HCT116 (cell line): ENCODE data around the gene TMEM115. TPM values are rescaled to one million over a fixed set of nuclear protein-coding genes. Genes with fewer than 3 reads are reported as not detected.

Experiments used
- ATAC-seq: fragments of 200-7000 bp; cut with Tn5 transposase; 2 replicates; pipeline ENCODE4 v1.9.1; 2020; ENCODE audit warnings: mild to moderate bottlenecking, moderate library complexity
- BruUV-seq: library from RNA; stranded (reverse); fragments of 400-500 nt; replicated peaks from 2 replicates; lab custom pipeline; 2021; lab: Mats Ljungman, UMichigan
- CTCF ChIA-PET: fragments of 300-600 bp; sonication (Branson Sonifier 250); formaldehyde crosslinking; loops from one replicate; lab custom pipeline; 2021; ENCODE audit warnings: antibody characterized with exemption; lab: Charles Lee
- POLR2A ChIA-PET: fragments of 300-600, 350-600 bp; sonication (Branson Sonifier 250); formaldehyde crosslinking; loops from one replicate; lab custom pipeline; 2021; ENCODE audit warnings: antibody characterized with exemption; lab: Charles Lee
- RAD21 ChIA-PET, 2 experiments: fragments of 300-600 bp; sonication (Branson Sonifier 250); formaldehyde crosslinking; loops; one replicate each; lab custom pipeline; 2023; ENCODE audit warnings: low total read pairs in 2 of 2; ENCODE audit not compliant: uncharacterized antibody in 2 of 2, unreplicated experiment in 2 of 2, low non-redundant PET in 1 of 2; lab: Charles Lee
- DNase-seq: peaks from one replicate; pipeline ENCODE4 v3.0.0-alpha.2; 2010; ENCODE audit warnings: low read depth, low spot score
- H2AFZ ChIP-seq: fragments of 200-600 bp; shearing (Covaris generic), sonication (generic); 2 replicates; pipeline ENCODE4 v1.6.1; 2017; ENCODE audit warnings: low read depth, mixed run types, mixed read lengths, antibody characterized with exemption, low read length; ENCODE audit not compliant: poor library complexity, severe bottlenecking
- H3K27ac ChIP-seq: 2 replicates; pipeline ENCODE4 v1.5.1; 2012; ENCODE audit warnings: low read depth, low read length
- H3K27me3 ChIP-seq: fragments of 200-600 bp; sonication (generic); 2 replicates; pipeline ENCODE4 v1.6.1; 2016; ENCODE audit warnings: mixed run types, low read length, mixed read lengths; ENCODE audit not compliant: insufficient read depth
- H3K36me3 ChIP-seq, 2 experiments: fragments of 200-500 bp in 1 of 2; fragments of 200-600 bp in 1 of 2; sonication (Bioruptor generic) in 1 of 2; sonication (generic) in 1 of 2; 2 replicates each; pipeline versions ENCODE4 v1.5.1 to v1.6.1; 2014 to 2016; ENCODE audit warnings: low read length in 2 of 2, inconsistent platforms in 1 of 2, mixed read lengths in 1 of 2, mixed run types in 1 of 2; ENCODE audit not compliant: insufficient read depth in 2 of 2, control insufficient read depth in 1 of 2
- H3K4me1 ChIP-seq, 2 experiments: fragments of 200-600 bp in 1 of 2; sonication (generic) in 1 of 2; 2 replicates each; pipeline versions ENCODE4 v1.5.1 to v1.6.1; 2012 to 2017; ENCODE audit warnings: low read length in 2 of 2, inconsistent platforms in 1 of 2, mild to moderate bottlenecking in 1 of 2, mixed read lengths in 1 of 2, mixed run types in 1 of 2, moderate library complexity in 1 of 2; ENCODE audit not compliant: insufficient read depth in 2 of 2, control insufficient read depth in 1 of 2
- H3K4me2 ChIP-seq: fragments of 200-600 bp; sonication (generic); 2 replicates; pipeline ENCODE4 v1.6.1; 2017; ENCODE audit warnings: mixed run types, low read length, mixed read lengths
- H3K4me3 ChIP-seq, 2 experiments: fragments of 200-600 bp in 1 of 2; sonication (generic) in 1 of 2; replicated peaks in 1 of 2; 2 replicates each; pipeline ENCODE4 v1.5.1; 2011 to 2016; ENCODE audit warnings: low read length in 2 of 2, control low read depth in 1 of 2, low read depth in 1 of 2, mild to moderate bottlenecking in 1 of 2, mixed read lengths in 1 of 2, mixed run types in 1 of 2
- H3K79me2 ChIP-seq: fragments of 200-600 bp; sonication (generic); 2 replicates; pipeline ENCODE4 v1.6.1; 2017; ENCODE audit warnings: mild to moderate bottlenecking, mixed run types, low read length, moderate library complexity, mixed read lengths; ENCODE audit not compliant: insufficient read depth
- H3K9ac ChIP-seq: fragments of 200-600 bp; sonication (generic); 2 replicates; pipeline ENCODE4 v1.6.1; 2016; ENCODE audit warnings: low read length, mixed read lengths
- H3K9me2 ChIP-seq: fragments of 200-600 bp; sonication (generic), shearing (Covaris generic); 2 replicates; pipeline ENCODE4 v1.6.1; 2017; ENCODE audit warnings: mixed run types, mild to moderate bottlenecking, moderate library complexity; ENCODE audit not compliant: insufficient read depth
- H3K9me3 ChIP-seq, 2 experiments: fragments of 200-500 bp in 1 of 2; fragments of 200-600 bp in 1 of 2; sonication (Bioruptor generic) in 1 of 2; sonication (generic) in 1 of 2; 2 replicates each; pipeline ENCODE4 v1.6.1; 2014 to 2017; ENCODE audit warnings: low read length in 2 of 2, mixed read lengths in 2 of 2, inconsistent platforms in 1 of 2, low read depth in 1 of 2, mild to moderate bottlenecking in 1 of 2, mixed run types in 1 of 2, moderate library complexity in 1 of 2; ENCODE audit not compliant: control insufficient read depth in 1 of 2, insufficient read depth in 1 of 2
- H4K20me1 ChIP-seq: fragments of 200-600 bp; sonication (generic), shearing (Covaris generic); 2 replicates; pipeline ENCODE4 v1.6.1; 2017; ENCODE audit warnings: mixed run types, mild to moderate bottlenecking, moderate library complexity; ENCODE audit not compliant: insufficient read depth
- CEBPB ChIP-seq: IDR thresholded peaks from 2 replicates; pipeline ENCODE4 v1.6.1; 2012; ENCODE audit warnings: low read depth
- ELF1 ChIP-seq: IDR thresholded peaks from 2 replicates; pipeline ENCODE4 v1.6.1; 2012; ENCODE audit warnings: low read depth, borderline replicate concordance
- EZH2 ChIP-seq: fragments of 200-600 bp; sonication (generic); IDR thresholded peaks from 2 replicates; pipeline ENCODE4 v1.6.1; 2017; ENCODE audit warnings: antibody characterized with exemption, mixed run types
- EZH2phosphoT487 ChIP-seq: fragments of 200-600 bp; IDR thresholded peaks from 2 replicates; pipeline ENCODE4 v1.6.1; 2018; ENCODE audit warnings: antibody characterized with exemption, borderline replicate concordance
- JUND ChIP-seq: IDR thresholded peaks from 2 replicates; pipeline ENCODE4 v1.6.1; 2012
- MAX ChIP-seq: IDR thresholded peaks from 2 replicates; pipeline ENCODE4 v1.6.1; 2012
- RAD21 ChIP-seq: IDR thresholded peaks from 2 replicates; pipeline ENCODE4 v1.6.1; 2012; ENCODE audit warnings: low read depth, mild to moderate bottlenecking
- REST ChIP-seq: IDR thresholded peaks from 2 replicates; pipeline ENCODE4 v1.6.1; 2012; ENCODE audit warnings: low read depth
- SP1 ChIP-seq: IDR thresholded peaks from 2 replicates; pipeline ENCODE4 v1.6.1; 2012; ENCODE audit warnings: low read depth
- SRF ChIP-seq: IDR thresholded peaks from 2 replicates; pipeline ENCODE4 v1.6.1; 2012; ENCODE audit warnings: low read depth
- YY1 ChIP-seq: IDR thresholded peaks from 2 replicates; pipeline ENCODE4 v1.6.1; 2011; ENCODE audit warnings: low read length, low read depth, moderate library complexity, mild to moderate bottlenecking; ENCODE audit not compliant: insufficient replicate concordance; ENCODE audit errors: extremely low read depth
- ZFX ChIP-seq: fragments of 450-650 bp; IDR thresholded peaks from 2 replicates; pipeline ENCODE4 v1.6.1; 2017
- ZNF274 ChIP-seq: fragments of 200-500 bp; sonication (Bioruptor generic); IDR thresholded peaks from 2 replicates; pipeline ENCODE4 v1.6.1; 2014; ENCODE audit warnings: mild to moderate bottlenecking, low read depth, low read length, inconsistent platforms
- intact Hi-C: fragments of 100-400 bp; cut with micrococcal nuclease; formaldehyde crosslinking; loops from 2 replicates; pipeline ENCODE4 v1.10.0; 2022
- total RNA-seq: library from RNA; stranded (reverse); gene quantifications from one replicate; pipeline ENCODE4 v1.2.1, GENCODE V29; 2021; ENCODE audit not compliant: unreplicated experiment

TMEM115 gene
- total RNA-seq, 1 experiment from 2014 or later: 24.6 TPM

- TF ChIP-seq REST (no peak), YY1 (no peak), RAD21 (no peak), SRF (no peak)
Observed at GRCh38 chr3:50395070-50395860, 35.9 kb upstream of the TMEM115 start (continued).

GRCh38 chr3:50393061-50393460 is 33.7 kb upstream of the TMEM115 start:
- Histone ChIP-seq H3K27ac (no peak overlapping the region), H2AFZ (no peak overlapping the region), H3K36me3 (no peaks in the 10 kb centered on the region), H4K20me1 (no peaks in the 10 kb centered on the region), H3K79me2 (no peaks in the 10 kb centered on the region), H3K27me3 (no peaks in the 10 kb centered on the region), H3K4me3 (no peak overlapping the region)
- POLR2A ChIA-PET: no interaction called here
- DNase-seq: no peak
- TF ChIP-seq ELF1: no peak
- TF ChIP-seq ZNF274: no peak
- TF ChIP-seq EZH2phosphoT487: no peak
- TF ChIP-seq SP1: no peak
- no peak for TF ChIP-seq JUND
- no peak for TF ChIP-seq CEBPB
- TF ChIP-seq SRF: no peak
- TF ChIP-seq EZH2: no peak
- no peak for TF ChIP-seq ZFX
- no peak for TF ChIP-seq REST
- TF ChIP-seq MAX: no peak
- TF ChIP-seq, all 23 proteins: peak for 0
- ChIA-PET RAD21 (no interaction called here), CTCF (no interaction called here)
- intact Hi-C loops: no loop called here
- H3K9ac ChIP-seq: no peak overlapping the region
- no peaks in the 10 kb centered on the region for H3K9me2 ChIP-seq
- ATAC-seq: no peak
- BruUV-seq: no TSS peak
- 0 out of 2 replicates have a peak overlapping the region, but pooled peaks have one; percentile 9 for H3K4me2 ChIP-seq
- H3K4me1 ChIP-seq: peaks cover 3 to 45% of the 10 kb centered on the region in 2 experiments; a peak in 3 of 4 replicates
- H3K9me3 ChIP-seq: no peaks in the 10 kb centered on the region
